PC-3 (cell line): ENCODE data around the gene POLA1. TPM values are rescaled to one million over a fixed set of nuclear protein-coding genes. Genes with fewer than 3 reads are reported as not detected.

Experiments used
- ATAC-seq: fragments of 200-7000 bp; cut with Tn5 transposase; 2 replicates; pipeline ENCODE4 v1.9.1; 2020; ENCODE audit warnings: mild to moderate bottlenecking, moderate library complexity
- BruUV-seq: library from RNA; stranded (reverse); fragments of 400-500 nt; replicated peaks from 2 replicates; lab custom pipeline; 2021; lab: Mats Ljungman, UMichigan
- CTCF ChIA-PET: fragments of 300-600 bp; sonication (Branson Sonifier 250); formaldehyde crosslinking; loops from one replicate; lab custom pipeline; 2022; ENCODE audit warnings: antibody characterized with exemption; lab: Charles Lee
- POLR2A ChIA-PET: fragments of 300-600 bp; sonication (Branson Sonifier 250); formaldehyde crosslinking; loops from one replicate; lab custom pipeline; 2022; ENCODE audit warnings: antibody characterized with exemption; ENCODE audit not compliant: unreplicated experiment; lab: Charles Lee
- DNase-seq: peaks from one replicate; pipeline ENCODE4 v3.0.0-alpha.2; 2015
- H2AFZ ChIP-seq: fragments of 300-600 bp; sonication (generic); 2 replicates; pipeline ENCODE4 v1.6.0; 2016; ENCODE audit warnings: antibody characterized with exemption, low read length
- H3F3A ChIP-seq: fragments of 300-600 bp; sonication (generic); one replicate; pipeline ENCODE4 v1.6.0; 2017; ENCODE audit warnings: antibody characterized with exemption, low read length, control low read depth, mild to moderate bottlenecking; ENCODE audit not compliant: unreplicated experiment
- H3K27ac ChIP-seq: fragments of 300-600 bp; sonication (generic); 2 replicates; pipeline ENCODE4 v1.5.1; 2016; ENCODE audit warnings: mild to moderate bottlenecking, low read length
- H3K27me3 ChIP-seq: fragments of 300-600 bp; sonication (generic); 2 replicates; pipeline ENCODE4 v1.6.1; 2016; ENCODE audit warnings: low read length, mixed read lengths
- H3K36me3 ChIP-seq: fragments of 300-600 bp; sonication (generic); 2 replicates; pipeline ENCODE4 v1.6.1; 2016; ENCODE audit warnings: low read depth, mixed run types, low read length, mixed read lengths
- H3K4me1 ChIP-seq: fragments of 300-600 bp; sonication (generic); 2 replicates; pipeline ENCODE4 v1.5.1; 2016; ENCODE audit warnings: low read length; ENCODE audit not compliant: insufficient read depth
- H3K4me2 ChIP-seq: fragments of 300-600 bp; sonication (generic); 2 replicates; pipeline ENCODE4 v1.6.0; 2016; ENCODE audit warnings: low read length
- H3K4me3 ChIP-seq: fragments of 300-600 bp; sonication (generic); 2 replicates; pipeline ENCODE4 v1.5.1; 2016; ENCODE audit warnings: mild to moderate bottlenecking, low read length, mixed read lengths
- H3K79me2 ChIP-seq: fragments of 300-600 bp; sonication (generic); 2 replicates; pipeline ENCODE4 v1.6.1; 2017; ENCODE audit warnings: low read length, mixed read lengths
- H3K9ac ChIP-seq: fragments of 300-600 bp; sonication (generic); 2 replicates; pipeline ENCODE4 v1.6.0; 2016; ENCODE audit warnings: mild to moderate bottlenecking, low read length
- H3K9me2 ChIP-seq: fragments of 300-600 bp; sonication (generic); replicated peaks from 2 replicates; pipeline ENCODE4 v1.6.1; 2016; ENCODE audit warnings: mixed run types, low read length, mixed read lengths
- H3K9me3 ChIP-seq: fragments of 300-600 bp; sonication (generic); 2 replicates; pipeline ENCODE4 v1.6.1; 2016; ENCODE audit warnings: low read length, mixed read lengths
- H4K20me1 ChIP-seq: fragments of 300-600 bp; sonication (generic); 2 replicates; pipeline ENCODE4 v1.6.1; 2016; ENCODE audit warnings: low read length, mixed read lengths
- EZH2 ChIP-seq: fragments of 300-600 bp; sonication (generic); IDR thresholded peaks from one replicate; pipeline ENCODE4 v1.6.1; 2017; ENCODE audit warnings: antibody characterized with exemption, mild to moderate bottlenecking, low read length; ENCODE audit not compliant: unreplicated experiment
- EZH2phosphoT487 ChIP-seq: fragments of 300-600 bp; sonication (generic); IDR thresholded peaks from 2 replicates; pipeline ENCODE4 v1.6.1; 2018; ENCODE audit warnings: mild to moderate bottlenecking, antibody characterized with exemption, low read length, borderline replicate concordance
- intact Hi-C: fragments of 100-400 bp; cut with micrococcal nuclease; formaldehyde crosslinking; loops from 2 replicates; pipeline ENCODE4 v1.9.0; 2023
- total RNA-seq: library from RNA; depleted of rRNA; stranded (reverse); fragments of >200 nt; gene quantifications from 2 replicates; pipeline ENCODE4 v1.2.3, GENCODE V29; 2014
- TF ChIP-seq, protein P1 (sequence below): fragments of 300-600 bp; sonication (generic); conservative IDR thresholded peaks from 2 replicates; pipeline ENCODE4 v1.5.1; 2017; ENCODE audit warnings: antibody characterized with exemption, low read depth, mild to moderate bottlenecking, low read length

POLA1 gene
- total RNA-seq, 1 experiment from 2014 or later, result 19.6 TPM

DNA sequence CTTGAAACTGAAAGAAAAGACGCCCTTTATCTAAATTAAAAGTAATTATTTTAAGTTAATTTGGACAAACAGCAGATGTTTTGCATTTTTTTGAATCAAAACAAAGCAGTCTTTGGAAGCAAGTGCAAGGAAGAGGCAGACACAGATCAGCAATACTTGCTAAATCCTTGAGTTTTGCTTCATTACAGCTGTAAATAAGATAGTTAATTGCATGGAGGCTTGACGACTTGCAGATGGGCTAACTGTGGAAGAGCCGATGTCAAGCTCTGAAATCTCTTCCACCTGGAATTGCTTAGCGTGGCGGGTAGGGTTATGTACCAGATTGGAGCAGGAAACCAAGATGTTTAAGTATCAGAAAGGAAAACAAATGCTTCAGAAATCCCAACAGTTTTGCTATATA is 148.8 kb downstream of the POLA1 start:
- no TSS peak for BruUV-seq
- Histone ChIP-seq H3K9me2 (no peaks in the 10 kb centered on the region), H3K4me3 (no peak overlapping the region), H4K20me1 (no peaks in the 10 kb centered on the region), H3K9me3 (no peaks in the 10 kb centered on the region), H3K27ac (no peak overlapping the region), H3K27me3 (no peaks in the 10 kb centered on the region), H3K36me3 (peaks cover 13% of the 10 kb centered on the region; the same call in 1 of the 2 replicates), H2AFZ (no peak overlapping the region), H3K79me2 (no peaks in the 10 kb centered on the region), H3K9ac (no peak overlapping the region), H3F3A (no peaks in the 10 kb centered on the region), H3K4me2 (no peak overlapping the region), H3K4me1 (no peaks in the 10 kb centered on the region)
- TF ChIP-seq, protein P1, sequence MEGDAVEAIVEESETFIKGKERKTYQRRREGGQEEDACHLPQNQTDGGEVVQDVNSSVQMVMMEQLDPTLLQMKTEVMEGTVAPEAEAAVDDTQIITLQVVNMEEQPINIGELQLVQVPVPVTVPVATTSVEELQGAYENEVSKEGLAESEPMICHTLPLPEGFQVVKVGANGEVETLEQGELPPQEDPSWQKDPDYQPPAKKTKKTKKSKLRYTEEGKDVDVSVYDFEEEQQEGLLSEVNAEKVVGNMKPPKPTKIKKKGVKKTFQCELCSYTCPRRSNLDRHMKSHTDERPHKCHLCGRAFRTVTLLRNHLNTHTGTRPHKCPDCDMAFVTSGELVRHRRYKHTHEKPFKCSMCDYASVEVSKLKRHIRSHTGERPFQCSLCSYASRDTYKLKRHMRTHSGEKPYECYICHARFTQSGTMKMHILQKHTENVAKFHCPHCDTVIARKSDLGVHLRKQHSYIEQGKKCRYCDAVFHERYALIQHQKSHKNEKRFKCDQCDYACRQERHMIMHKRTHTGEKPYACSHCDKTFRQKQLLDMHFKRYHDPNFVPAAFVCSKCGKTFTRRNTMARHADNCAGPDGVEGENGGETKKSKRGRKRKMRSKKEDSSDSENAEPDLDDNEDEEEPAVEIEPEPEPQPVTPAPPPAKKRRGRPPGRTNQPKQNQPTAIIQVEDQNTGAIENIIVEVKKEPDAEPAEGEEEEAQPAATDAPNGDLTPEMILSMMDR, result no peak
- TF ChIP-seq EZH2 (no peak), EZH2phosphoT487 (no peak)
- POLR2A ChIA-PET, result no interaction called here
- CTCF ChIA-PET, result no interaction called here
- intact Hi-C loops, result no loop called here
- no peak for DNase-seq
- no peak for ATAC-seq

DNA sequence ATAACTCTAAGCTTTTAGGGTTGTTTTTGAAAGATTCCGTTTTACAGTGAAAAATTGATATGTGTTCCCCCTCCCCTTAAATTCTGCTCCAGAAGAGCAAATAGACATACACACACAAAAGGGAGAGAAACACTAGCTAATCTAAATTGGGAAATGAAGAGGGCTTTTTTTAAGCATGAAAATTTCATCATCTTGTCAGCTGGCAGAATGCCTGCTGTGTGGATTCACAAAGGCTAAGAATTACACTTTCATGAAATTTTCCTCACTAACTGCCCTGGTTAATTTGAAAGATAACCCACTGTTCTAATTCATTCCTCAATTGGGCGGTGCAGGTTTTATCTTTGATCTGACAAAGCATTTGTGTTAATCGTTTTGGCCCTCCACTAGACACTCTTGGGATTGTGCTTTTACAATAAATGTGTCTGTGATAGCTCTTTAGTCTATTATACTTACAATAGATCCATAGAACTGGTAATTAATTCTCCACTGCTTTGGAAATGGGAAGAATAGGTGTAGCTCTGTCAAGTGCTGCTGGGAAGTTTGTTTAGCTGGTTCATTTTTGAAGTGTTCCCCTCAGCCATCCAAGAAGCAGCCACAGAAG is 152.9 kb downstream of the POLA1 start:
- Histone ChIP-seq H3K79me2 (no peaks in the 10 kb centered on the region), H3F3A (no peaks in the 10 kb centered on the region), H3K27ac (no peak overlapping the region), H3K27me3 (no peaks in the 10 kb centered on the region), H3K36me3 (peaks cover 10% of the 10 kb centered on the region; the same call in 1 of the 2 replicates), H3K4me2 (no peak overlapping the region), H3K9me2 (no peaks in the 10 kb centered on the region), H3K4me3 (no peak overlapping the region), H2AFZ (no peak overlapping the region), H4K20me1 (no peaks in the 10 kb centered on the region), H3K4me1 (no peaks in the 10 kb centered on the region), H3K9me3 (no peaks in the 10 kb centered on the region), H3K9ac (no peak overlapping the region)
- DNase-seq (no peak), ATAC-seq (no peak)
- TF ChIP-seq, protein P1, result no peak
- no peak for TF ChIP-seq EZH2
- no peak for TF ChIP-seq EZH2phosphoT487
- no TSS peak for BruUV-seq
- CTCF ChIA-PET, result no interaction called here
- POLR2A ChIA-PET, result no interaction called here
- intact Hi-C loops, result no loop called here

DNA sequence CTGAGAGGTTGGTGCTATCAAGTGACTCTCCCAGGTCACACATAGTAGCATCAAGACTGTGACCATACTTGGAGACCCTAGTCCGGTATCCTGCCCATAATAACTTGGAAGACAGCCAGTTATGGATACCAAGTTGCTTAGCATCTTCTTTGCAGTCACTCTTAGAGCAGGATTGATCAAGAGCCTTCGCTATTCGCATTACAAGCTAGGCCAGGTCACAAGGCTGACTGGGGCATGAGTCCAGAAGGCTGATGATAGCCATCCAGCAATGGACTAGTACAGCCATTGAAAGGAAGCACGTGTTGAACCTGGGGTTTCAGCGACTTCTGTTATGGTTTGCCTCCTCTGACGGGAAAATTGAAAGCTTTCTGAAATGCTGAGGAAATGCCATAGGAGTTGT is 157.6 kb downstream of the POLA1 start:
- H3K9me2 ChIP-seq, result no peaks in the 10 kb centered on the region
- intact Hi-C loops, result no loop called here
- H4K20me1 ChIP-seq, result no peaks in the 10 kb centered on the region
- H3K4me3 ChIP-seq, result no peak overlapping the region
- H3F3A ChIP-seq, result no peaks in the 10 kb centered on the region
- ChIA-PET CTCF (no interaction called here), POLR2A (no interaction called here)
- H3K79me2 ChIP-seq, result no peaks in the 10 kb centered on the region
- BruUV-seq, result no TSS peak
- ATAC-seq (no peak), DNase-seq (no peak)
- no peak overlapping the region for H3K4me2 ChIP-seq
- H3K27ac ChIP-seq, result no peak overlapping the region
- no peaks in the 10 kb centered on the region for H3K27me3 ChIP-seq
- no peak overlapping the region for H3K9ac ChIP-seq
- no peaks in the 10 kb centered on the region for H3K9me3 ChIP-seq
- no peaks in the 10 kb centered on the region for H3K36me3 ChIP-seq
- TF ChIP-seq EZH2, result no peak
- TF ChIP-seq EZH2phosphoT487, result no peak
- TF ChIP-seq, protein P1, result no peak
- H2AFZ ChIP-seq, result no peak overlapping the region
- H3K4me1 ChIP-seq, result no peaks in the 10 kb centered on the region
